GM18870 (cell line): ENCODE results near the gene ARID1B.

Experiments used
- ATAC-seq: cut with Tn5 transposase; IDR thresholded peaks from one replicate; pipeline ENCODE4 v1.9.1; 2021; ENCODE audit warnings: moderate library complexity; ENCODE audit not compliant: unreplicated experiment

The ARID1B gene

DNA sequence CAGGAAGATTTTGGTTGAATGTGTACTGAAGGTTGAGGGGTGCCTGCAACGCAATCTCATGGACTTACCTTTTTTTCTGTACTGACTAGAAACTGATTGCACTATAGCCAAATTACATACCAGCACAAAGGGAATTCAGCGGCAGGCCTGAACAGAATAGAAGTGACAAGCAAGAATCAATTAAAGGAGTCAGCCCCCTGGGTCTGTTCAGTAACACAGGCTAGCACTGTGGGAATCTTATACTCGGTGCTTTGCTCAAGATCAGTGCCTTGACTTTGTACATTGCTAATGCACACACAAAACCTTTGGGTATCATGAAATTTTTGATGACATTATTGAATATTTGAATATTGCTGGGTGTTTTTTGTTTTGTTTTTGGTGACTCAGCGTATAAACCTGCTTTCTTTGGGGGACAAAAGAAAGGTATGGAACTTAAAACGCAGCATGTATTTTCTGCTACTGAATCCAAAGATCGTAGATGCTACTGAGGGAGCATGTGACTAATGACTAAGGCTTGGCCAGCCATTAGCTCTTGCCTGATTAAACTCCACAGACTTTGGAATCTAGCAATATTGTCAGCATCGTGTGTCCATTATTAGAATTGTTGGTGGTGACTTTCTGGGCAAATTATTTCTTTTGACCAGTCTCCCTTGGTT lies 236.6 kb downstream of the ARID1B start:
- no peak for ATAC-seq

DNA sequence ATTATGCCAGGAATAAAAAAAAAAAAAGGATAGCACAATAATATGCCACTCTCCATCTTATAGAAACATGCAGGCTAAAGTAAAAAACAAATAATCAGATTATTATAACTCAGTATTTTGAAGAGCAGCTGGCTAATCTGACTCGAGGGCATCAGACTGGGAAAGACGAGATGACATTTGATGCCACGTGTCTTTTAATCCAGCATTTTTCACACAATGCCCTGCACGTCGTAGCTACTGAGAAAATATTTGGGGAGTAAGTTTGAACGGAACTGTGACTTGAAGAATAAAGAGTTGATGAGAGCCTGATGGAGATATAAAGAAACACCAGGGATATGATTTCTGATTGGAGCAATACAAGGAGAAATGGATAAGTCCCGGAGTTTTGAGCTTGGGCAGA lies 237.7 kb downstream of the ARID1B start:
- ATAC-seq, result no peak

DNA sequence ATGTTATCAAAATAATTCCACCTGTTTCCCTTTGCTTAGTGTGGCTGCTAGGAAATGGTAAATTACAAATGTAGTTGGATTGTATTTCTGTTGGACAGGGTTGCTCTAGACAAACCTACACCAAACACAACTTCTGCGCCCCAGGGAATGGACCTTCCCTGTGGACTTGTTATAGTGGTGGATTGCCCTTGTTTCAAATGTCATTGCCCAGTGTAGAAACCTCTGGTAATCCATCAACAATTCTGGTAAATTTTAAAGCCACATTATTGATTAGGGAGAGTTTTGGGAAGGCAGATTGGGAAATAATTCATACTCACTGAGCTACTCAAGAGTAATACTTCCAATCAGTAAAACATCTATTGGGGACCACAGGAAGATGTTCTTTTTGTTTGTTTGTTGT lies 239.8 kb downstream of the ARID1B start:
- ATAC-seq, result no peak

DNA sequence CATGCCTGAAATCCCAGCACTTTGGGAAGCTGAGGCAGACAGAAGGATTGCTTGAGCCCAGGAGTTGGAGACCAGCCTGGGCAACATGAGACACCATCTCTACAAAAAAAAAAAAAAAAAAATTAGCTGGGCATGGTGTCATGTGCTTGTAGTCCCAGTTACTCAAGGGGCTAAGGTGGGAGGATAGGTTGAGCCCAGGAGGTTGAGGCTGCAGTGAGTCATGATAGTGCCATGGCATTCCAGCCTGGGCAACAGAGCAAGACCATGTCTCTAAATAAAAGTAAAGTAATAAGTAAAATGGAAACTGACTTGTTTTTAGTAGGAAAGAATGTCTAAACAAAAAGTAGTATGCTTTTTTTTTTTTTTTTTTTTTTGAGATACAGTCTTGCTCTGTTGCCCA lies 240.7 kb downstream of the ARID1B start:
- no peak for ATAC-seq

DNA sequence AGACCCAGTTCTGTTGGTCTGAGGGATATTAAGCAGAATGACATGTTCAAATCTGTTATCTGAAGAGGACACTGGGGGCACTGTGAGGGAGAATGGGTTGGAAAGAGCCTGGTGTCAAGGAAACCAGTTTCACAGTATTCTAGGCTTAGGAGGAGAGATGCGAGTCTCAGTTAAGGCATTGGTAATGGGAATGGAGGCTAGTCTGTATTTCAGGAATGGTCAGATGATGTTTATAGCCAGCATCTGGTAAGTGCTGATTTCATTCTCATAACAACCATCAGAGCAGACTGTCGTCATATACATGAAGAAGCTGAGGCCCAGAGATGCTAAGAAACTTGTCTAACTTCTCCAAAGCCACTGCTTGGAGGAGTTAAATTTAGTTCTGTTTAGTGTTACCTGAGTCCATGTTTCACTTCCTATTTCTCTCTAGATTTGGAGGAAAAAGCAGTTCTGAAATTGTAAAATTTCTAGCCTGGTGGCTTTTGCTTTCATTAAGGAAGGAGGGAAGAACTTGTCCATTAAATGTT lies 242.0 kb downstream of the ARID1B start:
- ATAC-seq, result no peak

DNA sequence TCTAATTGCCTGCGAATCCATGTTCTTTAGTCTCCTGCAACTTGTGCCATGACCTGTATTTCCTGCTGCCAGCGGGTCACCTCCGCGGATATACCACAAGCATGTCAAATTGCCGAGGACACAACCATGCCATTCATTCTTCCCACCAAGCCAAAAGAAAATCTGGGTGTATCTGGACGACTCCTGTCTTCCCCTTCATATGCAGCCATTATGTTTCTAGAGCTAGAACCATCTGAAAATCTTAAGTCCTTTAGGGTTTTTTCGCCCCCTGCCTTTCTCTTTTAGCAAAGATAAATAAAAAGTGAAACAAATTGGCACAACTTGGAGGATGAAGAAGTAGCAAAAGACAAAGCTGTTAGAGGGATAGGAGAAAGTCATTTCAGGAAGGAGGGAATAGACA lies 242.6 kb downstream of the ARID1B start:
- ATAC-seq, result no peak

DNA sequence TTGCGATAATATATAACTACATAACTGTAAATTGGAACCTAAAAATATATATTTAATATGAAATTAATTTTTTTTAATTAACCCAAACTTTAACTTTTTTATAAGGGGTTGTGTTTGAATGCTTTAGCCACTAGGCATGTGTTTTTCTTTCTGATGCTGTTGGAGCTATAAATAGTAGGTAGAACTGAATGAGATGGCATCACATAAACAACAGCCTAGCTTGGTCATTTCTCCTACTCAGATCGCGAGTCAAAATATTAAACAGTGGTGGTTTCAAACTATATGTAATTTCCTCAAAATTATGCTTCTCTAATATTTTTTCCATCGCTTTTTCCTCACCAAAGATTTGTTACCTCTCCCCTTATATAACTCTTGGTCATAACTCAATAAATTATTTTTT lies 243.2 kb downstream of the ARID1B start:
- no peak for ATAC-seq

DNA sequence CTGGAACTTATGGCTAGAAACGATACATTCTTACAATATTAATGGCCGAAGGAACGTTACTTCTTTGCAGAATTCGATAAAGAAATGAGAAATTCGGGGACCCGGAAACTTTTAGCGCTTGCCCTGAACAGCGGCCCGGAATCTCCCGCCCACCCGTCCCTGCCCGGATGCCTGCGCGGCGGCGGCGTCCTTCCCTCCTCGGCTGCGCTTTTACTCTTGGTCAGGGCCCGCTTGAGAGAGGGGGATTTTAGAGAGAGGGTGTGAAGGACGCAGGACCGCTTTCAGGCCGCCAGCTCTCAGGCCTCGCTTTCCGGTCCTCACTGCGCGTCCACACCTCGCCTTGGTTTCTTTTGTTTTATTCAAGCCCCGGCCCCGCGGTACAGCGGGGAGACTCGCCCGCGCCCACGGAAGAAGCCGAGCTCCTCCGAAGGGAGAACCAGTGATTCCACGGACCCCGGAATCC lies 243.7 kb downstream of the ARID1B start:
- ATAC-seq, result peak; percentile 33

DNA sequence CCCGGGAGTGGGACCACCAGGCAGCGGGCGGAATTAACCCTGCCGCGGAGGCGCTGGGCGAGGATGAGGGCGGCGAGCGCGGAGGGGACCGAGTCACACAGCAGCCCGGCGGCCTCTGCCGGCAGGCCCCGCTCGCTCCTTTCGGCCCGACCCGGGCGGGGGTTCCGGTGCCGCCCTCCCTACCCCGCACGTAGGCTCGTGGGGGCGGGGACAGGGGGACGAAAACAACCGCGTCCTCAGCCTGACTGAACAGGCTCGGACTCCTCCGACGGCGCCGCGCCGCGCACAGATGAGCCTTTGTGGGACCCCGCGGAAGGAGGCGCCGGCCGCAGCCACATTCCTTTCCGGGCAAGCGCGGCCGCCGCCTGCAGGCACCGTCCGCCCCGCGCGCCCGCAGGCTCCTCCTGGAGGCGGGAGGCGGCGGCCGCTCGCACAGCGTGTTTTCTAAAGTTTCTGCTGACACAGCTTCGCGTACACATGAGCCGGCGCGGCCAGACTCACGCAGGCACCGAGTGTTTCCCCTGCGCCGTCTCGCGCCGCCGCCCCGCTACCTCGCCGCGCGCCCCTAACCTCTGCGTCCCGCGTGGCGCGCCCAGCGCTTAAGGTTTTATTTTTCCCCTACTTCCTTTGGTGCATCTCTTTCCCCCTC lies 244.3 kb downstream of the ARID1B start:
- peak; percentile 66 for ATAC-seq

DNA sequence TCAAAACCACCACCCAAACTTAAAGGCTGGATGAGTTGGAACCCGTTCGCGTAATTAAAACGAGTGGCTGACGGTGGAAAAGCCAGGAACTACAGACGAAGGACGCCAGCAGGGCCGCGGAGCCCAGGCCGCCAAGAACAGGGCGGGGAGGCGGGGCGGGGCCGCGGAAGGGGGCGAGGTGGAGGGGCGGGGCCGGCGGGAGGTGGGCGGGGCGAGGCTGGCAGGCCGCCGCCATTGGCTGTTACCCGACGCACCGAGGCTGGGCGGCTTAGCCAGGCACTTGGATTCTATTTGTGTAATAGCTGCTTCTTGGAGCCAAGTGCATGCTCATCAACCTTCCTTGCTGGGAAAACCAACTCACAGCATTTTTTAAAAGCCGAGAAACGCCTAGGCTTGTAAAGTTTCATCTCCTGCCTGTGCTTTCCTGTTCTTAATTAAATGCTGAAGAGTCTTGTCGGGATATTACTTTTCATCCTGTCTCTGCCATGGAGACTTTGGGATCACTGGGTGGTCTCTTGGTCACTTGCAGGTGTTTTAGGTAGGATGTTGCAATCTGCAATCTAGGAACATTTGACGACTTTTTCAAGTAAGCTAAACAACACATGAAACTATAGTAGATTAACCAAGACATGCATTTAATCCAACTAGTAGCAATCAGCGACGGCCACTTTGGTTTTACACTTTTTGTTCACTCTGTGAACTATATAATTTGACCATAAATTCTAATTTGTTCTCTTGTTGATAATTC lies 245.0 kb downstream of the ARID1B start:
- peak; percentile 13 for ATAC-seq

DNA sequence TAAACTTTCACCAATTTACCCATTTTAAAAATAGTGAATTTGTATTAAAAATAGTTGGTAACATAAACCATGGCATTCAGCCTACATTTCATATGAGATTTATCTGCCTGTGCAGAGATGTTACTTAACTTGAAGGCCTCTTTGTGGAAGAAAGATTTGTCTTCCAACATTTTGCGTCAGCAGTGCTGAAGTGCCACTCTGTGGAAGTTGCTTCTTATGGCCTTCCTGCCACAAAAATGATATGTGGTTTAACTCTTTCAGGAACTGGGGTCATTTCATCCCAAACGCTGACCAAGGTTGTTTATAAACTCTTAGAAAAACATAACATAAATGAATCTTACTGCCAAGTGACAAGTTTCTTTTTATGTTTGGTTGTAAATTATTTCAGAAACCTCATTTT lies 246.8 kb downstream of the ARID1B start:
- ATAC-seq, result no peak

DNA sequence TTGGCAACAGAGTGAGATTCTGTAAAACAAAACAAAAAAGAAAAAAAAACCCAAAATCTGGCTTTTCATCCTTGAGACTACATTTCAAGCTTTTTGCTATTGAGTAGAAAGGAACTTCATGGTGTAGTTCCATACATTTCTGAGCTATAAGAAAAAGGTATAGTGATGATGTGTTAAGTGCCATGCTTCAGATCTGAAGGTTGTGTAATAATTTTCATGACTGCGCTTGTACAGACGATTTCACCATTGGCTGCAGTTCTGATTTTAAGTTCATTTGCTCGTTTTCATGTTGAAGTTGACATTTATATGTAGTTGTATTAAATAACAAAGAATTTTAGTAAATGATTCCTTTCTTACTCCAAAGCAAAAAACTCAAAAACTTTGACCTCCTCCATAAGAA lies 247.6 kb downstream of the ARID1B start:
- ATAC-seq, result no peak

DNA sequence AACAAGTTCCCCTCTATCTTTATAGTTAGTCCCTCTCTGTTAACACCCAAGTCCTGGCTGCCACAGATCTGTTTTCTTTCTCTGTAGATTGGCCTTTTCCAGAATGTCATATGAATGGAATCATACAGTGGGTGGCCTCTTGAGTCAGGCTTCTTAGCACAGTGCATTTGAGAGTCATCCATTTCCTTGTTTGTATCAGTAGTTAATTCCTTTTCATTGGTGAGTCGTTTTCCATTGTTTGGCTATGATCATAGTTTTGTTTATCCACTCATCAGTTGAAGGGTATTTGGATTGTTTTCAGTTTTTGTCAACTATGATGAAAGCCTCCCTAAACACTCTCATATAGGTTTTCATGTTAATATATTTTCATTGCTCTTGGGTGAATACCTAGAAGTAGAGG lies 248.3 kb downstream of the ARID1B start:
- no peak for ATAC-seq

DNA sequence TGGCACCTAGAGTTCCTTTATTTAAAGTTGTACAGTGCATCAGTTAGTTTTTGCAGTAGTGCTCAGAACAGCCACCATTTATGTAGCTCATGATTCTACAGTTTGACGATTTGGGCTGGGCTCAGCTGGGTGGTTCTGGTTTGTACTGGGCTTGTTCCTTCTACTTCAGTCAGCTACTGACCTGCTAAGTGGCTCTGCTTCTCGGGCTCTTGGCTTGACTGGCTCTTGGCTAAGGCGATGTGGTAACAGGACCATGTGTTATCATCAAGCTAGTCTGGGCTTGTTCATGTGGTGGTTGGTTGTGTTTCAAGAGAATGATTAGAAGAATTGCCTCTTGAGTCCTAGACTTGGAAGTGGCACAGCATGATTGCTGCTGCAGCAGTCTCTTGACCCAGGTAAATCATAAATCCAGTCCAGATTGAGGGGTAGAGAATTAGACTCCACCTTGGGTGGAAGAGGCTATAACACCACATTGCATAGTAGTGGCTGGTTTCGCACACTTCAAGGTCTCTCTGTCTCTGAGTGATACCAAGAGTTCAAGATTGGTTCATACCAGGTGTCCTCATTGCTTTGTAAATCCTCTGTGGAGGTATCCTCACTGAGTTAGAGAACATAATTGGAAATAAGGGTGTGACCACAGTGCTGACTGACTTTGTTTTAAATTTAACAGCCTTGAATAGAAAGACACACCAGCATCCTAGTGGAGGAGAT lies 253.0 kb downstream of the ARID1B start:
- ATAC-seq, result peak; percentile 66

DNA sequence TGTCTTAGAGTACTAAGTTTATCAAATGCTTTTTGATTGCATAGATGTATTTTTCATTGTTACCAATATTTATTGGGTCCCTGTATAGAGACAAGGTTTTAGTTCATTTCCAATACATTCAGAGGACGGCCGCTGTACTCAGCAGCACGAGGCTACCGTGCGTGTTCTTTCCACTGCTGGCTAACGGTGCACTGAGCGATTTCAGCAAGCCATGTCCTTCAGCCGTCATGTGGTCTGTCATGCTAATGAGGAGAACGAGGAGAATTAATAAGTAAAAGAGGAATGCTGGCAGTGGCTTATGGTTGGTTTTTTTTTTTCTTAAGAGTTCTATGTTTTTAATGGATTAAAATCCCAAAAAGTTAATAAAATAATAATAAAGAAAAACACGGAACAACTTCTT lies 253.6 kb downstream of the ARID1B start:
- ATAC-seq, result no peak

DNA sequence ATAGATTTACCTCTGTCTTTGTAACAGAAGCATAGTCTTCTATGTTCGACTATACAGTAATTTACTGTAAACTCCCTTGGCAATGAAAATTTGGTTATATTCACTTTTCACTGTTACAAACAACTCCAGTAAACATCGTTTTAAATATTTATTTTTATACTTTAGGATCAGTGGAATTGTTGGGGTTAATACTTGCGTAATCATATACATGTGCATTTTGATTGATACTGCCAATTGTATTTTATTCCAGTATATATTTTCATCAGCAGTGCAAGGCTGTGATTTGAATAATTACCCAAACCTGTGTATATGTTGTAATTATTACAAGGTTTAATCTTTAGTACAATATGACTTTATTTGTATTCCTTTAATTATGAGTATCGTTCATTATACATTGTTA lies 255.7 kb downstream of the ARID1B start:
- no peak for ATAC-seq

DNA sequence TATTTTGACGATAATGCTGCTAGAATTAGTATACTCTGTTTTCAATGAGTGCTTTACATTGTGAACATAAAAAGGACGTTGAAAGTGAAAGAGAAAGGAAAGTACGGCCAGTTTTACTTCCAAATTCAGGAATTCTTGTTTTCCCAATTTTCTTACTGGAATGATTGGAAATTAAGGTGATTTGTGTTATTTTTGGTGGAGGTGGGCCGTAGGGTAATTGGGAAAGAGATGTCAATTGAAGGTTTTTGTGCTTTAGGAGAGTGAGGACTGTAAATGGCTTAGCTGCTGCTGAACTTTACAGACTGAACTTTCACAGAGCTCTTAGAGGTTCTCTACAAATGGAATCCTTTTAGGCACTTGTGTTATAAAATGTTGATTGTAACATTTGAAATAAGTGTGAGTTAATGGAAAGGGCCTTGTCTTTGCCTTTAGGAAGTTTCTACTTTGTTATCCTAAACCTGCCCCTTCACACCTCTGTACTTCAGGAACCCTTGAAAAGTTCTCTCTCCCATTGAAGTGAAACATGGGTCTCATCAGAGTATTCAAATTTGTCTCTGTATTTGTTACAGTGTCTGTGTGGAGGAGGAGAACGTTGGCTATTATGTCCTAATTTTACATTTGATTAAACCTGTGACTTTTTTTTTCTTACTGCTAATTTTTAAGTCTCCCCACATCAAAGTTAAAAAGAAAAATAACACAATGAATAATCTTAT lies 256.4 kb downstream of the ARID1B start:
- ATAC-seq, result no peak

DNA sequence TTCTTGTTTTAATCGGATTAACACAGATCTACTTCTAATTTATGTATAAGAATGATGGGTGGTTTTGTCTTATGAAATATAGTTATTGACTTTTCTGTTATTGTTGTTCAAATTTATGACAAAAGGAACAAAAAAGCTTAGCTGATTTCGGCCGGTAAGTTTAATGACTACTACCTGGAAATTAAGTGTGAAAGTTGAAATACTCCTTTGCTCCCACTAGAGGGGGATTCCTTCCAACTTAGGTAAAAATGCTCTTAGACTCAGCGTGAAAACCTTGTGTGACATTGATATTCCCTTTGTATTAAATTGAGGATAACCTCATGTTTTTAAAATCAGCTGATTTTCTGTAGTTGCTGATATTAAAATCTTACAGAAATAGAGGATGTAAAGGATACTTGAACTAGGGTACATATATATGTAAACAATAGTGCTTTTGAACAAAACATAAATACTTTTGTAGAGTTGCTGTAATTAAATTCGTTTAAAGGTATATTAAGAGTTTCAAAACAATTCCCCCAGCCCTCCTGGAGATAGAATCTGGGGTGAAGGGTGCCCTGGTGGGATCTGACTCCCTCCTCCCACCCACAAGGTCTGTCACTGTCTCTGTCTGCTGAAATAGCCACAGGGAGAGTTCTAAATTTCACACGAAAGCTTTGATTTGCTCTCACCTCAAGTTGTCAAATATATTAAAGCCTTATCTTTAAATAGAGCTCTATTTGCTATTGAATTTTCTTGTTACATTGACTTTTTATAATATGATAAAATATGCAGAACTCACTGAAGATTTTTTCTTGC lies 257.5 kb downstream of the ARID1B start:
- ATAC-seq, result no peak

DNA sequence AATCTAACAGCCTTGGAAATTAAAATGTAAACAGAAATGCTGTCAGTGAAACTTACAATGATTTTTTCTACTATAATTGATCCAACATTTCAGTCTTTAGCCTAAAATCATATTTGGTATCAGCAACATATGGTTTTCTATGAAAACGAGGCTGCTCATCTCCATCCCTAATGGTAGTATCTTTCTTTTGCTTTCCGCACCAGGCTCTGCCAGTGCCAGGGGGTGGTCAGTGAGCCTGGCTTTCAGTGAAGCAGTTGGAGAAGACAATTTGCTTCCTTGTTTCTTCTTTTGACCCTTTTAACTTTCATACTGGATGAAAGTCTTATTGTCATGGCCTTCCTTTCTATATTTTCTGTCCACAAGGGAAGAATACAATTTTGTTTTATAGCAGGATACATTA lies 258.4 kb downstream of the ARID1B start:
- ATAC-seq, result no peak

DNA sequence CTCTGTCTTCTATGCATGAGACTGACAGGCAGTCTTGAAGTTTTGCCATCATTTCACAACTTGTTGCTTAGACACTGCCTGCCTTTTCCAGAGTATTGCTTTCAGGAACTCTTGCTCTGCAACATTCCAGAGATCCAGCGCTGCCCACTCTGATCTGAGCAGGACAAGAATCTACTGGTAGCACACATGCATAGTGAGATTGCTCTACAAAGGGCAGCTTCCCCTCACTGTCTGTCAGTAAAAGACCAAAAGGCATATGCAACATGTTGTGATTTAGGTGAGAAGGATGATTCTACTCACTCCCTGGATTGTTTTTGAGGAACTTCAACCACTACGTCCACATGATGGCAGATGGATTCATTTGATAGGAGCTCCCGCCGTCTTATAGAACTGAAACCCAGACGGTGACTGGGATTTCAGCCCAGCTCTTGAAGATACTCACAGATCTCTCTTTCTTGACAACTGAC lies 259.1 kb downstream of the ARID1B start:
- ATAC-seq, result no peak
